Gastroesophageal sphincter (tissue), 4 donors: ENCODE data around the gene CDYL2. TPM values are rescaled to one million over a fixed set of nuclear protein-coding genes. Genes with fewer than 3 reads are reported as not detected.

Experiments
- ATAC-seq: fragments of 150-250 bp; one replicate; pipeline ENCODE4 v1.9.1; 2016; ENCODE audit warnings: mild to moderate bottlenecking, moderate library complexity
- H3K27ac ChIP-seq, 4 donors: fragments of 200-600 bp; sonication (generic) in 3 of 4; 1 replicate in 3 of 4; 2 replicates in 1 of 4; pipeline ENCODE4 v1.5.1; 2016 to 2019
- H3K27me3 ChIP-seq: fragments of 200-600 bp; sonication (generic); one replicate; pipeline ENCODE4 v1.5.1; 2019
- H3K36me3 ChIP-seq, 2 donors: fragments of 200-600 bp; sonication (generic); one replicate each; pipeline ENCODE4 v1.5.1; 2019; ENCODE audit warnings: control low read depth in 1 of 2
- H3K4me1 ChIP-seq, 3 donors: fragments of 200-600 bp; sonication (generic); 1 replicate in 2 of 3; 2 replicates in 1 of 3; pipeline ENCODE4 v1.5.1; 2016 to 2019; ENCODE audit warnings: control low read depth in 2 of 3
- H3K4me3 ChIP-seq, 2 donors: fragments of 200-600 bp; sonication (generic); one replicate each; pipeline ENCODE4 v1.5.1; 2019; ENCODE audit warnings: mild to moderate bottlenecking in 1 of 2, moderate library complexity in 1 of 2
- H3K9me3 ChIP-seq, 3 donors: fragments of 200-600 bp; sonication (generic); one replicate each; pipeline ENCODE4 v1.5.1; 2017 to 2019; ENCODE audit warnings: control low read depth in 2 of 3
- CTCF ChIP-seq, 4 experiments: fragments of 200-600 bp in 2 of 4; fragments of 450-650 bp in 2 of 4; sonication (generic) in 1 of 4; IDR thresholded peaks; one replicate each; pipeline ENCODE4 v1.5.1; 2017 to 2019; ENCODE audit warnings: antibody characterized with exemption in 4 of 4, mild to moderate bottlenecking in 2 of 4, moderate library complexity in 2 of 4
- EP300 ChIP-seq: sonication (generic); formaldehyde crosslinking; IDR thresholded peaks from one replicate; pipeline ENCODE4 v1.6.1; 2017; ENCODE audit warnings: antibody characterized with exemption, mild to moderate bottlenecking
- POLR2A ChIP-seq, 2 donors: fragments of 450-650 bp; IDR thresholded peaks; one replicate each; pipeline ENCODE4 v1.6.1; 2017; ENCODE audit warnings: antibody characterized with exemption in 2 of 2, mild to moderate bottlenecking in 2 of 2, moderate library complexity in 1 of 2
- POLR2AphosphoS5 ChIP-seq: sonication (generic); formaldehyde crosslinking; IDR thresholded peaks from one replicate; pipeline ENCODE4 v1.6.1; 2017; ENCODE audit warnings: antibody characterized with exemption
- WGBS, 2 donors: methylation state at CpG; one replicate each; pipeline ENCODE4 v1.1.5; 2018; ENCODE audit warnings: low coverage in 1 of 2; 5-methylcytosine and 5-hydroxymethylcytosine counted together
- total RNA-seq, 4 donors: library from RNA; depleted of rRNA; stranded (reverse); fragments of >200 nt; gene quantifications; one replicate each; pipeline ENCODE4 v1.1.0, GENCODE V29; 2016

CDYL2 gene
- total RNA-seq, 4 donors from 2014 or later: 0.78 to 11.7 (median 3.2) TPM

- no peaks in the 10 kb centered on the region for H3K27me3 ChIP-seq
- no peak overlapping the region for H3K4me3 ChIP-seq
- TF ChIP-seq EP300 (no peak), CTCF (IDR thresholded peaks at IDR 0.05) (no peak), POLR2A (IDR thresholded peaks at IDR 0.05) (no peak), POLR2AphosphoS5 (no peak)
- no peak for ATAC-seq
- no peaks in the 10 kb centered on the region for H3K4me1 ChIP-seq
- WGBS, 2 donors: 75 to 85% methylated on average over 5 to 6 of the region's 6 CpGs
- no peaks in the 10 kb centered on the region for H3K36me3 ChIP-seq
- H3K27ac ChIP-seq: no peak overlapping the region
- no peaks in the 10 kb centered on the region for H3K9me3 ChIP-seq
Measured at GRCh38 chr16:80759419-80760162, 44.8 kb downstream of the CDYL2 start.

GRCh38 chr16:80754476-80754875 lies 49.9 kb downstream of the CDYL2 start:
- Histone ChIP-seq H3K4me3 (no peak overlapping the region), H3K36me3 (no peaks in the 10 kb centered on the region), H3K4me1 (no peaks in the 10 kb centered on the region), H3K27me3 (no peaks in the 10 kb centered on the region), H3K27ac (no peak overlapping the region), H3K9me3 (no peaks in the 10 kb centered on the region)
- 84 to 100% methylated on average over 1 to 5 of the region's 5 CpGs for WGBS, 2 donors
- no peak for TF ChIP-seq CTCF (IDR thresholded peaks at IDR 0.05)
- no peak for TF ChIP-seq POLR2A (IDR thresholded peaks at IDR 0.05)
- TF ChIP-seq POLR2AphosphoS5: no peak
- no peak for TF ChIP-seq EP300
- ATAC-seq: no peak

GRCh38 chr16:80752541-80752940 lies 51.9 kb downstream of the CDYL2 start:
- WGBS, 2 donors: 75 to 100% methylated on average over 2 of the region's 2 CpGs
- H3K27me3 ChIP-seq: no peaks in the 10 kb centered on the region
- H3K9me3 ChIP-seq: no peaks in the 10 kb centered on the region
- TF ChIP-seq POLR2AphosphoS5 (no peak), POLR2A (IDR thresholded peaks at IDR 0.05) (no peak), CTCF (IDR thresholded peaks at IDR 0.05) (no peak), EP300 (no peak)
- ATAC-seq: no peak
- H3K4me1 ChIP-seq: no peaks in the 10 kb centered on the region
- H3K4me3 ChIP-seq: no peak overlapping the region
- H3K27ac ChIP-seq: no peak overlapping the region
- no peaks in the 10 kb centered on the region for H3K36me3 ChIP-seq

DNA sequence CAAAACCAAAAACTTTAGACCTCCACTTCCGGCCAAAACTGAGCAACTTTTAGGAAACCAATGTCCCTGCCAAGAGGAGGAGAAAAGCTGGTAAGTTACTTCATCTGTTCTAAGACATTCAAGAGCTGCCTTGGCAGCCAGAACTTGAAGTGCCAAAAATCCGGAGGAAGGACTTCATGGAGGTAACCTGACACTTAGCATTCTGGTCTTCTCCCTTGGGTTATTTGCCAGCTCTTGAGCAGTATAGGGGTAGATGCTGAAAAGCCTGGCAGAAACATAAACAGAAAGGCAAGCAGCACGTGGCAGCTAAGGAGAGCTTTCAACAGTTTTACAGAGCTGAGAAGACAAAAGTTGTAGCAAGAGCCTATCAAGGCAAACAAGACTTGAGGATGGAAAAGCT lies 53.2 kb downstream of the CDYL2 start:
- Histone ChIP-seq H3K36me3 (no peaks in the 10 kb centered on the region), H3K4me3 (no peak overlapping the region), H3K4me1 (no peaks in the 10 kb centered on the region), H3K27ac (no peak overlapping the region), H3K9me3 (no peaks in the 10 kb centered on the region), H3K27me3 (no peaks in the 10 kb centered on the region)
- WGBS, 2 donors: 20 to 21% methylated on average over 2 to 3 of the region's 3 CpGs
- no peak for TF ChIP-seq EP300
- TF ChIP-seq POLR2A (IDR thresholded peaks at IDR 0.05): no peak
- TF ChIP-seq CTCF (IDR thresholded peaks at IDR 0.05): no peak
- TF ChIP-seq POLR2AphosphoS5: no peak
- ATAC-seq: no peak

- H3K4me1 ChIP-seq: no peaks in the 10 kb centered on the region
- ATAC-seq: no peak
- 46 to 89% methylated on average over 1 to 3 of the region's 4 CpGs for WGBS, 2 donors
- no peaks in the 10 kb centered on the region for H3K9me3 ChIP-seq
- H3K4me3 ChIP-seq: no peak overlapping the region
- TF ChIP-seq EP300 (no peak), POLR2AphosphoS5 (no peak), CTCF (IDR thresholded peaks at IDR 0.05) (no peak), POLR2A (IDR thresholded peaks at IDR 0.05) (no peak)
- H3K27me3 ChIP-seq: no peaks in the 10 kb centered on the region
- no peaks in the 10 kb centered on the region for H3K36me3 ChIP-seq
- H3K27ac ChIP-seq: no peak overlapping the region
Measured at GRCh38 chr16:80746231-80746630, 58.2 kb downstream of the CDYL2 start.
